HG02938 (cell line): Measurements from ENCODE around the gene CPM.

Experiments used
- ATAC-seq: cut with Tn5 transposase; IDR thresholded peaks from one replicate; pipeline ENCODE4 v1.9.1; 2021; ENCODE audit warnings: mild to moderate bottlenecking, moderate library complexity; ENCODE audit not compliant: unreplicated experiment

The CPM gene

DNA sequence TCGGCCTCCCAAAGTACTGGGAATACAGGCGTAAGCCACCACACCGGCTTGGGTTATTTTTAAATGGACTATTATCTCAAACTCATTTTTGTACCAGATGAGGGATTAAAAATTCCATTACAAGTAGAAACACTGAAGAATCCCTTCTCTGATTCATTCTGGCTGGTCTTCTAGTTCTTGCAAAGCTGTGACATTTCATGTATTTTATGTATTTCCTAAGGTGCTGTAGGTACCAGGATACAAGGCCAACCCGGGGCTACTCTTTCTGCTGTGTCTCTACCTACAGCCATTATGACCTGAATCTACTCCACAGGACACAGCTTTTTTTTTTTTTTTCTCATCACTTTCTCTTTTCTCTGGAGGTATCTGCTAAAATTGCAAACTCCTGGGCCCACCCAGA is 24.9 kb downstream of the CPM start:
- ATAC-seq, result no peak

DNA sequence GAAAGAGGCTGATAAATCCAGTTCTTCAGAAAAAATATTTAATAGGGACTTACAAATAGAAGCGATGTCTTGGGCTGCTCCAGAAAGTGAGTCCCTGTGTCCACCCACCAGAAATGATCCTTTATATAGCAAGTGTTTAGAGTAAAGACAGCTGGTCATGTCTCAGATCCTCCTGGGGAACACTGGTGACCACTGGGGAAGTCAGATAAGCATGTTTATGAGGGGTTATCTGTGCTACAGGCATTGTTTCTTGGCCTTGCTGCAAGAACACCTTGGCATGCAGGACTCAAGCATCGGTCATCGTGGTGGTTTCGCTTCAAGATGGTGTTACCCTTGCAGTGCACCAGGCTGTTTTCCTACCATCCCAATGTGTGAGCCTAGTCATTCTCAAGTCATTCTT is 27.2 kb downstream of the CPM start:
- no peak for ATAC-seq

DNA sequence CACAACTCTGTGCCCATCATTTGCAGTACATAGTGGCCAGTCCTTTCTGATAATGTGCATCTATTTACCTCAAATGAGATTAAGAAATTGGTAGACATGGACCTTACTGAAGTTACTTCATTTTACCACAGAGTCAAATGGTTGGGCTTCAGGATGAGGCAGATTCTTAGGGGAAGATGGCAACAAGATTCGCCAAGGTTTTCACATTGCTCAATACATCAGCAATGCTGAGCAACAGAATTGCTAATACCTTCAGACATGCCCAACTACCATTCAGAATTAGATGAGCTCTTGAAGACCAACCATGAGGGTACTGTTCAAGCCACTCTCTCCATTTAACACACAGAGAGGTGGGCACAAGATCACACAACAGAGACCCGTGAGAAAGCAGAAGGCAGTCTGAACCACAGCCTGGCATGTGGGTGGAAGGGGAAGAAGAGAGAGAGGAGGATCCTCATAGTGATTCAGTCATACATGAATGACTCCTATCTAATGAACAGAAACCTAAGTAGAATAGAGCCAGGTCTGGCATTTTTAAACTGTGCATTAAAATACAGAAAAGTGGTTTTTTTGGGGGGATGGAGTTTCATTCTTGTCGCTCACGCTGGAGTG is 28.5 kb downstream of the CPM start:
- no peak for ATAC-seq

DNA sequence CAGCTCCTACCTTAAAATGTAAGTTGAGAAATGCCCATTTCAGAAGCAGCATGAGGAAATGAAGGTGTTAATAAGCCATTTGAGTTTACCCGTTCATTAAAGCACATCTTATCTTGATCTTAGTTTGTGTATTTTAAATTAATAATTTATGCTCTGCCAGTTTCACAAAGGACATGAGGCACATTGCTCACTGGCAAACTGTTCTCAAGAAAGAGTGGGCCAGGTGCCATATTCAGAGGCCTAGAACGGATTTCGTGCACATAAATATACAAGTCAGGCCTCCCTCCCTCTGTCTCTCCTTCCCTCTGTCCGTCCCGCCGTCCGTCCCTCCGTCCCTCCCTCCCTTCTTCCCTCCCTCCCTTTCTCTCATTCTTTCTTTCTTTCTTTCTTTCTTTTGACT is 29.5 kb downstream of the CPM start:
- ATAC-seq, result no peak

DNA sequence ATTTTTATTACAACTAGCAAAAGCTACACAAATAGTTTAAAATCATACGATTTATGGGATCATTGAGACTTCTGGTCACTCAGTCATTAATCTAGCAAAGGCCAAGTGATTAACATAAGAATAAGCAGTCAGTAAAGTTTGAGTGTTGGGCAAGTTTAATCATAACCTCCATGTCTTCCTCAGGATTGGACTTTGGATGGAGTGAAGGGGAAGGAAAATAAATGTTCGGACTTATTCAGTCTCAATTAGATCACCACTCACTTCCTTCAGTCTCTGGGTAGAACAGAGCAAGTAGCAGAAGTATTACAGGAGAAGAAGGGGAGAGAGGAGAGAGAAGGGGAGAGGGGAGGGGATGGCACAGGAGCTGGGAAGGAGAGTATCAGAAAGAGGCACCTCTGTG is 31.4 kb downstream of the CPM start:
- ATAC-seq, result no peak

DNA sequence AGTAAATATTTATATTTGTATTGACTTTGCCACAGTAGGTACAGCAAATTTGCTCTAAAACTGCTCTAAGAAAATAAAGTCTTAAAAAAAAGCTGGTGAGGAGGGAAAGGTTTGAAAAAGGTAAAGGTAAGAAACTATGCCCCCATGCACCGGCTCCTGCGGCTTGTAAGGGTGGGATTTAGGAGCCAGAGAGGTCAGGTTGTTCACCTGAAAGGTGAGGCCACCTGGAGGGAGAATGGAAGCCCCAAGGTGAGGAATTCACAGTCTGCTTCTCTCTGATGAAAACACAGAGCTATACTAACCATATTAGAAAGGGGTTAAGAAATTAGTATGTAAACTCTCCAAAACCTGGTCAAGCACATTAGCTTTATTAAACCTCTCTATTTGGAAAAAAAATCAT is 31.8 kb downstream of the CPM start:
- ATAC-seq, result no peak

DNA sequence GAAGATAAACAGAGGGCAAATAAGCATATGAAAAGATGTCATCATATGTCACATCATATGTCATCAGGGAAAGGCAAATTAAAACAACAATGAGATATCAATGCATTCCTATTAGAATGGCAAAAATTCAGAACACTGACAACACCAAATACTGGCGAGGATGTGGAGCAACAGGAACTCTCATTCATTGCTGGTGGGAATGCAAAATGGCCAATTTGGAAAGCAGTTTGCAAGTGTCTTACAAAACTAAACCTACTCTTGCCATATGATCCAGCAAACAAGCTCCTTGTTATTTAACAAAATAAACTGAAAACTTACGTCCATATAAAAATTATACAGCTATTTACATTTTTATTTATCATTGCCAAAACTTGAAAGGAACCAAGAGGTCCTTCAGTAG is 32.7 kb downstream of the CPM start:
- no peak for ATAC-seq

DNA sequence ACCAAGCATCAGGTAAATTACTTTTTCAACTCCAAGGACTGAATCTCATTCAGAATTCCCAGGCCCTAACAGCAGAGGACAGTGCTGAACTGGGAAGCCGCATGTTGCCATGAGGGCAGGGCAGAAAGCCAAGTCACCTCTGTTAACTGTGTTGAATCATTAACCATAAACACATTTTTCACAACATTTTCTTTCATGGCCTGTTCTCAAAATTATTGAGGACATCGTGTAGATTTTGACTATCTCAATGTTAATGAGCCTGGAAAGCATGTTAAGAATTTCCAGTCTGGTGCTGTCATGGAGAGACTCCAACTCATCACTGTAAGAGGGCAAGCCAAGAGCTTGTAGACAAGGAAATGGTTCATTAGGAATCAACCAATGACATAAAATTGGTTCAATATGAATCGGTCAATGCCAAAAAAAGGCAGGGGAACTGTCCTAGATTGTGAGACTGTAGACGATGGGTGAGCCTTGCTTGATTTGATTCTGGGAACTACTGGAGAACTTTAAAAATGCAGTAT is 33.7 kb downstream of the CPM start:
- ATAC-seq, result no peak

DNA sequence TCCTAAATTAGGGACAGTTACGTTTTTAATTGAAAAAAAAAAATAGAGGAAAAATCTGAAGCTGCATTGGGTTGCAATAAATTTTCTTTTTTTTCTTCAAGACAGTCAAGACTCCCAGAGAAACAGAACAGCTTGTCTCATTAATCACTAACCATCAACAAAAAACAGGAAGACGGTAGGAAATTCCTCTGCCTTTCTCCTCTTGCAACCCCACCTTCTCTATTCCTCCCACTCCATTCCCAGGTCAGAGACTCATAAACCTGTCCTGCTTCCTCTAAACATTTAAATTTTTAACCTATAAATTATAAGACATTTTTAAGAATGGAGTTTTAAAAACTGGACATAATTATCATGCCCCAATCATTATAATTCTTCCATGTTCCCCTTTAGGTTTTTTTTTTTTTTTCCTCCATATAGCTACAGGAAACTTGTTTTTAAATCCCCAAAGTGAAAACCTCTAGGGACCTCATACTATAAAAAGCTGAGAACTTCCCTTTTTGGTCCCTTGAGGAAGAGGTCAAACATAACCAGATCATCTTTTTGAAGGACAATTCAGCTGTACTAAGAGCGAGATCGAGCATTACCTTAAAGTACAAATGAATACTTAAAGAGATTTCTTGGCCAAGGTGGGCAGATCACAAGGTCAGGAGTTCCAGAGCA is 36.0 kb downstream of the CPM start:
- no peak for ATAC-seq

DNA sequence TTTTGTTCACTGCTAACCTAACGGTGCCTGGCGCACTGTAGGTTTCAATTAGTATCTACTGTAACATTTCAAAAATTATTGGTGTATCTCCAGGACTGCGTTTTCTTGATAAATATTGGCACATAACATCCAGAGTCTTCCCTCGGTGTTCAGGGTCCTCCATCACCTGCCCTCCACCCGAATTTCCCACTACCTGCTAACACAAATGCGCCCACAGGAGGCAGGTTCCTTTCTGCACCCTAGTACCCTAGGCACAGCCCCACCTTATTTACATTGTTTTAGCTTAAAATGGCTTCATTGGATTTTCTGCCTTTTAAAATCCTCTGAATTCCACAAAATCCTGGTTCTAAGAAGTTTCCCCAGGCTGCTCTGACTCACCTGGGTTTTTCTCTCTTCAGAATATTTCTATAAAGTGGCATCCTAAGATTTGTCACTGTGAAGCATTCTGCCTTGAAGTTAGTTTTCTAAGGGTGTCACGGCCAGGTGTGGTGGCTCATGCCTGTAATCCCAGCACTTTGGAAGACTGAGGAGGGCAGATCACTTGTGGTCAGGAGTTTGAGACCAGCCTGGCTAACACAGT is 38.6 kb downstream of the CPM start:
- ATAC-seq, result no peak

DNA sequence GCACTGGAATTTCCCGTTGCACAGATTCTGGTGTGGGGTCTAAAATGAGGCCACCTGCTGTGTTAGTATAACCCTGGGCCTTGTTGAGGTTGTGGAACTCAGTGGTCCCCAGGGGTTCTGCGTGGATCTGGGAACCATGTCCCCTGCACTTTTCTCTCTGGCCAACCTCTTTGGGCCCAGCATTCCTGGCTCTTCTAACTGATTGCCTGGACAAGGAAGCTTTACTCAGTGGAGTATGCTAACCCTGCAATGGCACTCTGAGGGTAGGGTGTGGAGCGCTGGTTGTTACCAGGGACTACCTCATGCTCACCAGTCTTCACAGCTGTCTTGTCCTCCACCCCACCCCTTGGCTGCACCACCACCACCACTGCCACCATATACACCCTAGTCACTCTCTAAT is 39.2 kb downstream of the CPM start:
- no peak for ATAC-seq

DNA sequence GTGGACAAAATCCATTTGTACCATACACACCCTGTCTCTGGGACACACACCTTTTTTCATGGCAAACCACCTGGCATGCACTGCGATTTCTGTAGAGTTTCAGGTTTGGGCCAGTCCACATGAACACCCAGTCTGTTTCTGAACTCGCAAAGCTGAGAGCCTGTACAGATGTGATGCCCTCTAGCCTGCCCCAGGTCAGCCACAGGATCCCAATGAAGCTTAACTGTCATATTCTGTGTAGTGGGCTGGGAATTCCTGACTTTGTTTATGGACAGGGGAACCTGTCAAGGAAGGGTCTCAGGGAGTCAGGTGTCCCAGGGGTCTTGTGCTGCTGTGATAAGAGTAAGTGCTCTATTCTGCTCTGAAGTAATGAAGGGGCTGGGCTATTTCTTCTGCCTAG is 39.8 kb downstream of the CPM start:
- no peak for ATAC-seq

DNA sequence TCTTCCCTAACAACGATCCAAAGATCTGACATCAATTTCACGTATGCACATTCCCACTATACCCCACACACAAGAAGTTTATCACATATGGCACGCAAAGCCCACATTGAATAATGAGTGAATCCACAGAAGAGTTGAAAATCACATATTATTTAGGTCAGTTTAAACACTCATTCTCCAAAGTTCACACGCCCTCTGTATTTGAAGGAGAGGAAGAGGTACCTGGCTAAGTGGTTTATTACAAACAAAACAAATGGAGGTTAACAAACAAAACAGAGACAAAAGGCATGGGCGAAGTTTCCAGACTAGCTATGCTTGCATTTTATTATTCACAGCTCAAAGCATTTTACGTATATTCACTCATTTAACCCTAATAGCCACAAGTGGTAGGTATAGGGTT is 41.8 kb downstream of the CPM start:
- no peak for ATAC-seq

DNA sequence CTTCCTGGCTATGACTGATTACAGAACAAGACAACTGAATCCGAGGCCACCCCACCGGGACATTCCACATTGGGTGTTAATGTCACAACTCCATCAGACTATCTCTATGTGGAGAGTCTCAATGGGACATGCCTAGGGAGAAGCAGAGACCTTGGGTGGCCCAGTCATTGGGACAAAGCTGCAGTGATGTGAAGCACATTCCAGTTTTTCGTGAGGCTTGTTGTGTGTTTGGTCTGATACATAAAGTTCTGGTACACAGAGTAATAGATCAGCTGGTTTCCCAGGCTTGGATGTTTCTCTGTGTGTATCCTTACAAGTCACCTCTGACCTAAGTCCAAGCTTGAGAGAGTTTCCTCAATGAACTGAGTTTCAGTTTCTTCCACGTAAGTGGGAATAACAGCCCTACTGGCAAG is 42.3 kb downstream of the CPM start:
- ATAC-seq, result no peak

DNA sequence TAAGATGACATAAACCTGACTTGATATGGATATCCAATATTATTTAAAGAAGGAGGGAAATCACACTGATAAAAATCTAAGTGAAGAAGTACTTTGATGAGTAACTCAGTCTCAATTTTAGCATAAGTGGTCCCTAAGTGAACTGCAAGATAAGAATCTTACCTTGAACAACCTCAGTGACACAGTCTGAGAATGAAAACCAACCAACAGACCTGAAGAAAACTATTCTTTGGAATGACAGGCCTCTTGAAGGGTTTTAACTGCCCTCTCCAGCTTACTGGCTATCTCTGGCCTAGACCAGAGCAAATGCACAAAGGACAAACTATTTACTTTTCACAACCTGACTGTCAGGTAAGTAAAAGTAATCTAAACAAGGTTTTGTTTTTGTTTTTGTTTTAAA is 44.7 kb downstream of the CPM start:
- ATAC-seq, result no peak

DNA sequence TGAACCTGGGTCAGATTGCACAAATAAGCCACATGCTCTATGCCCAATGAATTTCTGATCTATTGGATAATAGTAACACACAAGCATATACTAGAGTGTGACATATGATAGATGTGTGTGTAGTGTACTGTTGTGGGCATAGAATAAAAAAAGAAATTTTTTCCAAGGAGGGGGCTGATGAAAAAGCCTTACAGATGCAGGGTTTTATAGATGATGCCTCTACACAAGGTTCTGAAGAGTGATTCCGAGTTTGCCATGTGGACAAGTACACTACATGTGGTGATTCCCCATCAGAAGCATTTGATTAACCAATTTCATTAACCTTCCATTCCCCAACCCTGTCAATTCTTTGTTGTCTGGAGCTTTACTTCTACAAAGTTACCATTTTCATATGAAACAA is 45.3 kb downstream of the CPM start:
- no peak for ATAC-seq

DNA sequence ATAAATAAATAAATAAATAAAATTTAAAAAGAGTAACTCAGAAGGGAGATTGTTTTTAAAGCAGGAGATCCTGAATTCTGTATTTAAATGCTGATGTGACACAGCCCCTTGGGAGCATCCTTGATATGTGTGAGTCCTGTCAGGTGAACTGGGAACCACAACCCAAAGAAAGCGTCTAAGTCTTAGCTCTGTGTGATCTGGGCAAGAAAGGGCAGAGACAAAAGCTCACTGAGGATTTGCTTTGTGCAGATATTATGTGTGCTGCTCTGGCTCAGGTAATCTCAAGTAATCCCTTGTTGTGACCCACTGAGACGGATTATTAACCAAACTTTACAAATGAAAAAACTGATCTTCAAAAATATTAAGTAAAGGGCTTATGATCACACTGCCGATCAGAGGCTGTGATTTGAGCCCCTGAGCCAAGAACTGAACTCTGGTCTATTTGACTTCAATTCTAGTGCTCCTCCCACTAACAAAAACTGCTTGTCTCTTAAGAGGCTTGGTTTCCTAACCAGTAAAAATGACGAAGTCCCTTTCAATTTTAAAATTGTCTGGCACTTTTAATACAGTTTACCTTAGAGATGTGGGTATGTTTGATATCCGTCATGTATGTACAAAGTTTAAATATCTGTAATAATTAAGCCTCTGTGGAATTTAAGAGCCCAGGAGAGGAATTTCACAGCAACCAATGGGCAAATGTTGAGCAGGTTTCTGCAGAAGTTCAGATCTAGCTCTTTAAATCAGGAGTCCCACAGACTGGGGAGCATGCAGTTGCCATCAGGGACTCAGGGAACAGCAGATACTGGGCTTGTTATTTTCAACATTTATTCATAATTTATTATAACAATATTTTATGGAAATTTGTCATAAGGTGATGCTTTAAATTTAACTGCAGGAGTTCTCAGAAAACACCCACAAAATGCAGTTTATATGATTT is 46.1 kb downstream of the CPM start:
- ATAC-seq, result no peak

DNA sequence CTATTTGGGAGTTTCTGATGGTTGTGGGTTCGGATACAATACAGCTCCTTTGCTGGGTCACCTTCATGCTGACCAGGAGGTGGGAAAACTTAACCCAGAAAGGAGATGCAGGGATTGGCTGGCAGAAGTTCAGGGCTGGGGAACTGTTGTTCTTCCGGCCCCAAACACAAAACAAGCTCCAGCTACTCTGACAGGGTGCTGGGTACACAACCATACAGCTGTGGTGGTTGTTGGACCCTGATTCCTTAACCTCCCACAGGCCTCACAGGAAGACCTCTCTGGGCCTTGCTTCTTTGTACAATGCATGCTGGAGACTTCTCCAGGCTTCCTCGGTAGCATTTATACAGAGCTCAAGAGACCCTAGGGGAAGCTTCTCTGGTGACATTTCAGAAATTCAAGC is 47.6 kb downstream of the CPM start:
- ATAC-seq, result no peak

DNA sequence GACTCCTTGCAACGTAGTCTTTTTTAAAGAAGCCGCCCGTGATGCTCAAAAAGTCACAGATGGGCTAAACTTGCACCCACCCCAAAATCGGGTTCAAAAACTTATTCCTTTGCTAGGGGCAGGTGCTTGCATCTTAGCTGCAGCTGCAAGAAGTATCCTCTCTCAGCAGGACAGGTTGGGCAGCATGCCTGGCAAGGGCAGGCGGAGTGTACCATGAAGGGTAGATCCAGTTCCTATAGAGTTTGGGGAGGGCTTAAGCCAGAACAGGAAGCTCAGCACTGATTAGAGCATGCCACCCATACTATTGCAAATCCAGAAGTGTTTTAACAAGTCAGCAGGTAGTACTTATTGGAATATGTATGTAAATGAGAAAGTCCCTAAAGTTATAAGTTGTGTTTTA is 48.7 kb downstream of the CPM start:
- ATAC-seq, result no peak

DNA sequence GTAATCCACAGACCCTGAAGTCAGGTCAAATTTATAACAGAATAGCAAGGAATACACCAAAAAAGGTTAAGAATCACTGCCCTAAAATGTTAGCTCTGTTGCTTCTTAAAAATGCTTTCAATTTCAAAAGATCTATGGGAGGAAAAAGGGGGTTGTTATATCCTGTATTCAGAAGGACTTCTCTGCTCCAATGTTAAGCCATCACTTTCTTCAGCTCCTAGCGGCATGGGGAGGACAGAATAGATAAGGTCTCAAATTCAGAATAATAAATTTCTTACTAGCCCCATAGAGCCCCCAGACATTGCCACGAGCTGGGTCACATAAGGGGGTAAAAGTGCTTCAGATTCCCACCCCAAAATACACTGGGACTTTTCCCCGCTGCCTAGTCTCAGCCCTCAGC is 49.8 kb downstream of the CPM start:
- ATAC-seq, result no peak

DNA sequence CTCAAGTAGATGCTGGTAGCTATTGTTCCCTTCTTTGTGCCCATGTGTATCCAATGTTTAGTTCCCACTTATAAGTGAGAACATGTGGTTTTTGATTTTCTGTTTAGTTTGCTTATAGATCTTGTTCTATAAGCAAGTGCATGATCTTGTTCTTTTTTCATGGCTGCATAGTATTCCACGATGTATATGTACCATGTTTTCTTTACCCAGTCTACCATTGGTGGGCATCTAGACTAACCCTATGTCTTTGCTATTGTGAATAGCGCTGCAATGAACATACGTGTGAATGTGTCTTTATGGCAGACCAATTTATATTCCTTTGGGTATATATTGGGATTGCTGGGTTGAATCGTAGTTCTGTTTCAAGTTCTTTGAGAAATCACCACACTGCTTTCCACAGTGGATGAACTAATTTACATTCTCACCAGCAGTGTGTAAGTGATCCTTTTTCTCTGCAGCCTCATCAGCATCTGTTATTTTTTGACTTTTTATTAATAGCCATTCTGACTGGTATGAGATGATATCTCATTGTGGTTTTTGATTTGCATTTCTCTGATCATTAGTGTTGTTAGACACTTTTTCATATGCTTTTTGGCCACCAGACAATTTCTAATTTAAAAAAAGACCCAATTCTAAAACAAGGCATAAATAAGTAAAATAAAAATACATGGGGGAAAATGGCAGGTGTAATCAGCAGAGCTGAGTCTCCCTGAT is 50.6 kb downstream of the CPM start:
- no peak for ATAC-seq
